ENCODE results near the gene ABCB7.
"Not testable (repeated sequence)": the region's sequence is repeated elsewhere in the genome, so short reads cannot be mapped to it uniquely, and the experiment has no call there.

ABCB7 gene

GRCh38 chrX:75154871-75155270 is 1.2 kb downstream of the ABCB7 start:
- H3K4me3 ChIP-seq (ENCODE audit: low read depth, low read length): no peak overlapping the region
- TF ChIP-seq CTCF (IDR thresholded peaks at IDR 0.05; ENCODE audit: low read depth, low read length): no peak

GRCh38 chrX:75151827-75152592 is 4.1 kb downstream of the ABCB7 start:
- TF ChIP-seq CTCF (IDR thresholded peaks at IDR 0.05; ENCODE audit: low read depth, low read length): no peak
- H3K4me3 ChIP-seq (ENCODE audit: low read depth, low read length): no peak overlapping the region

GRCh38 chrX:75149654-75150053 is 6.4 kb downstream of the ABCB7 start:
- TF ChIP-seq CTCF (IDR thresholded peaks at IDR 0.05; ENCODE audit: low read depth, low read length): no peak
- no peak overlapping the region for H3K4me3 ChIP-seq (ENCODE audit: low read depth, low read length)

DNA sequence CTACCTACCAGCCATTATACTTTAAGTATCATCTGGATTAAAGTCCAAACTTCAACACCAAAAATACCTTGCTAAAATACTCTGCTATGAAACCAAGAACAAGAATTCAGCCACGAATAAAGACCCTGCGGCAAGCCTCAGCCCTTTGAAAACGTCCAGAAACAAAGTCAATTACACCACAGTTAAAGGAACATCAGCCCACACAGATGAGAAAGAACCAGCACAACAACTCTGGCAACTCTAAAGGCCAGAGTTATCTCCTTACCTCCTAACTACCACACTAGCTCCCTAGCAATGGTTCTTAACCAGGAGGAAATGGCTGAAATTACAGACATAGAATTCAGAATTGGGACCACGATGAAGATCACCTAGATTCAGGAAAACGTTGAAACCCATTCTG is 23.4 kb downstream of the ABCB7 start:
- H3K4me3 ChIP-seq (ENCODE audit: low read depth, low read length): no peak overlapping the region
- no peak for TF ChIP-seq CTCF (IDR thresholded peaks at IDR 0.05; ENCODE audit: low read depth, low read length)

DNA sequence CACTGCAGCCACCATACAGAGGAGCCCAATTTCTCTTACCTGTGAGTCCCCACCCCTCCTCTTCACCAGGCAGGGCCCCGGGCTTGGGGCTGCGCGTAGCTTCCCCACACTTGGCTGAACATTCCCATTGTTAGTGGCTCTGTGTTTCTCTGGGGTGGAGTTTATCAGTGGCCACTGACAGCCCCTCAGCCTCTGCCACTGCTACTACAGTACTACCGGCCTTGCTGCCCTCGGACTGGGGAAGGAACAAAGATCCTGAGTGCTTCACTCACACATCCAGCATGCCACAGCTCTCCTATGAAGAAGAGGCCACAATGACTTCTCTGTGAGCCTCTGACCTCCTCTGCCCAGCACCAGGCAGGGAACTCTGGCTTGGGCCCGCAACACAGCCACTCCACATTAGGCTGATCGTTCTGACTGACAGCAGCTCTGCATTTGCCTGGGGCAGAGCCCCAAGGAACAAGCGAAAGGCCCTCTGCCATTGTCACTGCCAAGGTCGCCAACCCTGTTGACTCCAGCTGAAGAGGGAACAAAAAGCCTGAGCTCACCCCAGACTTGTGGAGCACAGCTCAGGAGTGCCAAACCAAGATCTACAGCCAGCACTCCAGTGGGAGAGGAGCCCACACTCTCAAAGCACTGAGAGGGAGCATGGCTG is 24.0 kb downstream of the ABCB7 start:
- no peak for TF ChIP-seq CTCF (IDR thresholded peaks at IDR 0.05; ENCODE audit: low read depth, low read length)
- no peak overlapping the region for H3K4me3 ChIP-seq (ENCODE audit: low read depth, low read length)

GRCh38 chrX:75129069-75129468 is 27.0 kb downstream of the ABCB7 start:
- H3K4me3 ChIP-seq (ENCODE audit: low read depth, low read length): not testable (repeated sequence)

GRCh38 chrX:75118296-75118695 is 37.8 kb downstream of the ABCB7 start:
- no peak for TF ChIP-seq CTCF (IDR thresholded peaks at IDR 0.05; ENCODE audit: low read depth, low read length)
- no peak overlapping the region for H3K4me3 ChIP-seq (ENCODE audit: low read depth, low read length)

Measured in WI38 (cell line).